GM21529 (cell line): ENCODE data around the gene ODAPH.
"Not testable (repeated sequence)": the region's sequence is repeated elsewhere in the genome, so short reads cannot be mapped to it uniquely, and the experiment has no call there.

Experiments used
- ATAC-seq: cut with Tn5 transposase; IDR thresholded peaks from one replicate; pipeline ENCODE4 v1.9.1; 2021; ENCODE audit not compliant: unreplicated experiment

ODAPH gene, protein sequence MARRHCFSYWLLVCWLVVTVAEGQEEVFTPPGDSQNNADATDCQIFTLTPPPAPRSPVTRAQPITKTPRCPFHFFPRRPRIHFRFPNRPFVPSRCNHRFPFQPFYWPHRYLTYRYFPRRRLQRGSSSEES

DNA sequence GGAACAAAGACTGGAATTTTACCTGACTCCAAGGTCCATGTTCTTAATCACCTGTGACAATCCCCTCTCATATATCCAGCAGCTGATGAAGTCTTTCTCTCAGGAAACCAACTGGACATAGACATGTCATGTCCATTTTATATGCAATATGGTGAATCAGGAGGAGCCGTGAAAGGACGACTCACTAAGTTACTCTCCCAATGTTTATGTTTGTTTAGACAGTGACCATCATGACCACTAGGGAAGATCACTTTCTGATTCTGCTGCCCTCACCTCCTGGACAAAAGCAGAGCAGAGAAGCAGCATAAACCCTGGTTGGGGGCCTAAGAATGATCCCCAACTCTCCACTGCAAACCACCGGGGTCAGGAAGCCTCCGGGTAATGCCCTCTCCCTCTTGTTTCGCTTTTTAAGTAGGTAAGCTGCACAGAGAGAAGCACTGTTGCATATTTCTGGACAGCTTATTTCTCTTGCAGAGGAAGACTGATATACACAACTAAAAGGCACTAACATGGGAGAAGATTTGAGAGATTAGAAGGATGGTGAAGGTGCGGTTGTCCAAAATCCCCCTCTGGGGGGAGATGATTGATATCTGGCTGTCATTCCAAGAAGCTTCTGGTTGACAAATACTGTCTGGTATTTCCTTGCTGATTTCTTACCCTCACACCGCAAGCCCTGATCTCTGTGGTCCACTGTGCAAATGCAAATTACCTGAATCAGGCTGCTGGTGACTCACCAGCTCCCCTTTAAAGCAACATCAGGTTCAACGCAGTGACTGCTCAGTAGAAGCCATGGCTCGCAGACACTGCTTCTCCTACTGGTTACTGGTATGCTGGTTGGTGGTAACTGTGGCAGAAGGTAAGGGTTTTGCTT, at the start of gene ODAPH:
Gene ODAPH, plus strand, starts transcription at position 773 of the 871 bp plus-strand sequence. Its CDS starts 17 bp downstream, at position 790.
- ATAC-seq = peak; percentile 99

DNA sequence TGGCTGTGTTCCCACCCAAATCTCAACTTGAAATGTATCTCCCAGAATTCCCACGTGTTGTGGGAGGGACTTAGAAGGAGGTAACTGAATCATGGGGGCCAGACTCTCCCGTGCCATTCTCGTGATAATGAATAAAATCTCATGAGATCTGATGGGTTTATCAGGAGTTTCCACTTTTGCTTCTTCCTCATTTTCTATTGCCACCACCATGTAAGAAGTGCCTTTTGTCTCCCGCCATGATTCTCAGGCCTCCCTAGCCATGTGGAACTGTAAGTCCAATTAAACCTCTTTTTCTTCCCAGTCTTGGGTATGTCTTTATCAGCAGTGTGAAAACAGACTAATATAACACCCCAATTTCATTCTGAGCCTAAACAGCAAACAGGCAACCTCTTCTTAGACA, 46.3 kb upstream of the ODAPH start:
- ATAC-seq = not testable (repeated sequence)

DNA sequence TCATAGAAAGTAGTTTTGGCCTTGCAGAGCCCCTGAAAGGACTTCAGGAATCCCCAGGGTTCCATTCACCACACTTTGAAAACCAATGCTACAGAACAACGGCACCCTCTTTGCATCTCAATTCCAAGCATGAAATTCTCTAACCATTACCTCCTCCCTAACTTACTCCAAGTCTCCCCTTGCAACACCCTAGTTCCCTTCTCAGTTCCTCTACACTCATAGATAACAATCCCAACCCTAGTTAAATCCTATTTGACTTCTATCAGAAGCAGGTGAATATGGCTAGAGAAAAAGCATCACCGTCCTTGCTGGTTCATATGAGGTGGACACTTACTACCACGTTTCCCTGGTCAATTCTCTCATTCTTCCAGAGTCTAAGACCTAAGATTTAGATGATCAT, 44.0 kb upstream of the ODAPH start:
- ATAC-seq = no peak

DNA sequence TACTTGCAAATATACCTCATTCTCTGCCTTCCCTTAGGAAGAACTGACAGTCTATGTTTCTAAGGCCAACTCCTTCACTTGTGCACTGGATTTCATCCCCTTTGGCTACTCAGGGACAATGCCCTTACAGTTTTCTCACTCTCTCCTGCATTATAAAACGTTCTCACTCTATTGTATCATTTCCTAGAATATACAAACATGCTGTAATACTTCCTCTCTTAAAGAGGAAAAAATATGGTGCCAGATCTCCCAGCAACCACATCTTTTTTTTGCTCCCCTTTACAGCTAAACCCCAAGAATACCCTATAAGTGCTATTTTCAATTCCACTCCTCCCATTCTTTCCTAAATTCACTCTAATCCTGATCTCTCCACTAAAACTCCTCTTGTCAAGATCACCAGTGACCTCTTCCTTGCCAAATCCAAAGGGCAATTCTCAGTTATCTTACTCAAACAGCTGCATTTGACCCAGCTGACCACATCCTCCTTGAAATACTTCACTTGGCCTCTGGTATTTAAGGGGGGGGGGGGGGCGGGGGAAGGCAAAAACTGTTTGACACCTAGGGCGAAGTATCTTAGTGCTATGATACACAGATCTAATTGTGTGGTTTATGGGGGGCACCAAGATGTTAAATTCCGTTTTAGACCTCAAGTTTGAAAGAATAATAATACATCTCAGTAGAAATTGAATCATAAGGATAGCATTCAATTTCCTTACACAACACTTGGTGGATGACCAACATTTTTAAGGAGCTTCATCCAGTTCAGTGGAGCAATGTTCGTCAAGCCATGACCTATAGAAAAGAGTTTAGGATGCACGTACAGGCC, 43.3 kb upstream of the ODAPH start:
- ATAC-seq = peak; percentile 13

DNA sequence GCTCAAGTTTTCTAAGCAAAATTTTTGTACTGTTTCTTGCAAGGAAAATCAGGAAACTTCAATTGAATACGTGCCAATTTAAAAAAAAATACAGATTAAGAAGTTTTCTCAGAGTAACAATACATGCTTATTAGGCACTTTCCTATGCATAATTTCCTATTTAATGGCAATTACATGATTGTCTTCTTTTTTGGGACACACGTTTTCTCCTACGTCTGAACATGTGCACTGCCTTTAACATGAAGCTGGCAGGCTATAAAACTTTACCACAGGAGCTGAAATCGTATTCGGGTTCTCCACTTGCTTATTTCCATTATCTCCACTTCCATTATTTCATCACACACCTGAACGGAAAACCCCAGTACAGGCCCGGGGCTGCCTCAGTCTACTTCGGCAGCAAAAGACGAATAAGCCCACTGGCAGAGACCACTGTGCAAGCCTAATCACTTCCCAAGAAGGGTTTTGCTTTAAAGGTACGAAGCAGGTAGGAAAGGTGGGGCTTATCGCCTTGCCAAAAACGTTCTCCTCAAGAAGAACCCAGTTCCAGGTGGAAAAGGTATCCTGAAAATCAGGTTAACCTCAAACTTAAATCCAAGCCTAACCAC, 42.2 kb upstream of the ODAPH start:
- ATAC-seq = no peak

DNA sequence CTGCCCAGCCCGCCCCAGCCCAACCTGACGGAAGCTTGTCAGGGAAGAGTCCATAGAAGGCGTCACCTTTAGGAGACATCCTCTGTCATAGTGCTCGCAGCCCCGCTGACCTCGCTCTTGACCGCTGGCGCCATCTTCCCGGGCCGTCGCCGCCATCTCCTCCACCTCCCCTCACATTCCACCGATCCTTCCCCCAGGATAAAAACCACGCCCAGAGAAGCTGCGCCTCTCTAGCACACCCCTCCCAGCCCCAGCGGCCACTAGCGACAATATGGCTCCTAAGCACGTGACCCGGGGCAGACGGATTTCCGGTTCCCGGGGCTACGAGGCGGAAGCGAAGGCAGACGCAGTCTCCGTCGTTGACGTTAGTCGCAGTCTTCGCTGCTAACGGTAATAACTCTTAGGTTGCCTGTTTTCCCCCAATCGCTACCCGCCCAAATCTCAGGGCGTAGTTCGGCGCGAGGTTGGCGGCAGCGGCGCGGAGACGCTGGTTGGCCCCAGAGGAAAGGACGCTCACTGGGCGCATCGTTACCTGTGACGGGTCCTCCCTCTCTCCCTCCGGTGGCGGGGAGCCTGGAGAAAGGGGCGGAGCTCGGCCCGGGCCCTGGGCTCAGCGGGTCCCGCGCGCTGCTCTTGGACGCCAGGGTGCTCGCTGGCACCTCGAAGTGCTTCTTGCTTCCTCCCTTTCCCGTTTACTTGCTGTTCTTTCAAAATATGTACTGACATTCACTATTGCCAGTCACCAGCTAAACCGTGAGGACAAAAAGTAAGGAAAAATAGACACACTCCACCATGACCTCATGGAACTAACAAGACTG, 41.5 kb upstream of the ODAPH start, which contains the start of the genes RCHY1 and THAP6:
Gene RCHY1, minus strand, starts transcription at position 273 of the 818 bp plus-strand sequence. Its CDS starts 117 bp downstream, at position 156.
Gene THAP6, plus strand, starts transcription at position 343 of the 818 bp plus-strand sequence. CDS start 980 bp downstream, outside the sequence.
- ATAC-seq = peak; percentile 92

DNA sequence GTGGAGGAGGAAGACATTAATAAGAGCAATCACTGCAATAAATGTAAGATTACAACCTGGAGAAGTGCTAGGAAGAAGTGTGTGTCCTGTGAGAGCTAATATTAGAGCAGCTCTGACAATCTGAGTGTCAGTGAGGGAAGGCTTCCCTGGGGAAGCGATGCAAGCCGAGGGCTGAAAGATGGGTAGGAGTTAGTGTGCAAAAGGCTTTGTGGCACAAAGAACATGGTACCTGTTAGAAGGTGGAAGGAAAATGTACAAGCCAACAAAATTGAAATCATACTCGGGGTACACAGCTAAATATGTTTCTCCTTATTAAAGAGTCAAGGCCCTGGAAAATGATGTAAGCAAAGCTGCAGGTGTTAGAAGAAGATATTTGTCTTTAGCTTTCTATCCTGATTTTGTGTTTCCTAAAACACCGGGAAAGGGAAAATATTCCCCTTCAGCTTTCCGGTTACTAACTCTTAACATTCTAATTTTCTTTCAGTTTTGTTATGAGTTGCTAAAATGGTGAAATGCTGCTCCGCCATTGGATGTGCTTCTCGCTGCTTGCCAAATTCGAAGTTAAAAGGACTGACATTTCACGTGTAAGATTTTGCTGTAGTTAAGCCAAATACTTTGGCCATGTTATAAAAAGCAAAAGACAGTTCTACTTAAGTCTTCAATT, 40.8 kb upstream of the ODAPH start:
- ATAC-seq = peak; percentile 5

DNA sequence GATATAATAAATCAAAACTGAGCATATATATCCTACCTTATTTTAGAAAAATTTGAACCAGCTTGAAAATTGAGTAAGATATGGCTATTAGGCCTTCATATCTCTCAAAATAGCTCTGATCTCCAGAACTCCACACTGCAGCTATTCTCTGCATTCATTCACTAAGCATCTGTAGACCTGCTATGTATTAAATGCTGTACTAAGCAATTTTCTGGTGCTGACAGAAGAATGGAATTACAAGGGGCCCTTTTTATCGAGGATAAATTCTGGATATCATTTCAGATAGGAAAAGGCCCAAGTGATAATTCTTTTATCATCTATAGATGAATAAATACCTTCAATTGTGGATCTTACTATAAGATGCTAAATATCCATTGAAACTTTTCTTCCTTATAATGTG, 39.7 kb upstream of the ODAPH start:
- no peak for ATAC-seq

DNA sequence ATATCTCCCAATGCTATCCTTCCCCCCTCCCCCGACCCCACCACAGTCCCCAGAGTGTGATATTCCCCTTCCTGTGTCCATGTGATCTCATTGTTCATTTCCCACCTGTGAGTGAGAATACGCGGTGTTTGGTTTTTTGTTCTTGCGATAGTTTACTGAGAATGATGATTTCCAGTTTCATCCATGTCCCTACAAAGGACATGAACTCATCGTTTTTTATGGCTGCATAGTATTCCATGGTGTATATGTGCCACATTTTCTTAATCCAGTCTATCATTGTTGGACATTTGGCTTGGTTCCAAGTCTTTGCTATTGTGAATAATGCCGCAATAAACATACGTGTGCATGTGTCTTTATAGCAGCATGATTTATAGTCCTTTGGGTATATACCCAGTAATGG, 36.4 kb upstream of the ODAPH start:
- ATAC-seq = not testable (repeated sequence)

DNA sequence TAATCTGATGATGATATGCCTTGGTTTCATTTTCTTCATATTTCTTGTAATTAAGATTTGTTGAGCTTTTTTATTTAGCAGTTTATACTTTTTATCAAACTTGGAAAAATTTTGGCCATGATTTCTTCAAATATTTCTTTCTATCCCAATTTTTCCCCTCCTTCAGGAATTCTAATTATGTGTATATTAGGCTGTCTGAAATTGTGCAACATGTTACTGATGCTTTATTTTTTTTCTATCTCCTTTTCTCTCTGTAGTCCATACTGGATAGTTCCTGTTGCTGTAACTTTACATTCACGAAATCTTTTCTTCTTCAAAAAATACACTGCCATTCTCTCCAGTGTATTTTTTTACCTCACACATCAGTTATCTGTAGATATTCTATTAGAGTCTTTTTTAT, 30.8 kb upstream of the ODAPH start:
- ATAC-seq = no peak

DNA sequence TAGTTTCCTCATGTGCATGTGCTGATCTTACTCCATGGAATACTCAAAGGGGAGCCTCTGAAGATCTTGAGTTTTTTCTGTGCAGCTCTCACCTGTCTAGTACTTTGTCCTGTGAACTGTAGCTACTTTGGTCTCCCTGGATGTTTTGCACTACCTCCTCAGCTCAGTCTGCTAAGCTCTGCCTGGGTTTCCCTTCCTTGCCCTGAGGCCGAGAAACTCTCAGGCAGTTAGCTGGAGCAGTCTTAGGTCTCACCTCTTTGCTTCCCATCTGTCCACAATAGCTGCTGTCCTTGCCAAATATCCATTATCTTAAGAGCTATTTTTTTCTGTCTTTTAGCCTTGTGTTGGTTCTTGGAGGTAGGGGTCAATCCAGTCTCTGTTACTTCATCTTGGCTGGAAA, 30.0 kb upstream of the ODAPH start:
- no peak for ATAC-seq

DNA sequence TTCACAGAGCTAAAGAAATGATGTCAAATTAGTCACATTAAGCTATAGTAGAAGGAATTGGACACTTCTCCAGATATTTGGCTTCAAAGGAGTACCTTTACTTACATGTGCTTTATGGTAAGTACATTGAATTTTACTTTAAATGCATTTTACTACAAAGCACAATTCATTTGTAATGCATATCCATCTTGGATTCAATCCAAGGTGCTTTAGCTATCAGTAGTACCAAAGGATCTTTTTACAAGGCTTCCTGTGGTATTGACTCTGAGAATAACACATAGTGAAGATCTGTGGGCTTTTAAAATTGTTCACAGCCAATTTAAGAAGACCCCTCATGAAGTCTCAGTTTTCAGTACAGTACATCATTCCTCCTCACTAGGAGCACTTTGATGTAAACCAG, 28.4 kb upstream of the ODAPH start:
- ATAC-seq = no peak

DNA sequence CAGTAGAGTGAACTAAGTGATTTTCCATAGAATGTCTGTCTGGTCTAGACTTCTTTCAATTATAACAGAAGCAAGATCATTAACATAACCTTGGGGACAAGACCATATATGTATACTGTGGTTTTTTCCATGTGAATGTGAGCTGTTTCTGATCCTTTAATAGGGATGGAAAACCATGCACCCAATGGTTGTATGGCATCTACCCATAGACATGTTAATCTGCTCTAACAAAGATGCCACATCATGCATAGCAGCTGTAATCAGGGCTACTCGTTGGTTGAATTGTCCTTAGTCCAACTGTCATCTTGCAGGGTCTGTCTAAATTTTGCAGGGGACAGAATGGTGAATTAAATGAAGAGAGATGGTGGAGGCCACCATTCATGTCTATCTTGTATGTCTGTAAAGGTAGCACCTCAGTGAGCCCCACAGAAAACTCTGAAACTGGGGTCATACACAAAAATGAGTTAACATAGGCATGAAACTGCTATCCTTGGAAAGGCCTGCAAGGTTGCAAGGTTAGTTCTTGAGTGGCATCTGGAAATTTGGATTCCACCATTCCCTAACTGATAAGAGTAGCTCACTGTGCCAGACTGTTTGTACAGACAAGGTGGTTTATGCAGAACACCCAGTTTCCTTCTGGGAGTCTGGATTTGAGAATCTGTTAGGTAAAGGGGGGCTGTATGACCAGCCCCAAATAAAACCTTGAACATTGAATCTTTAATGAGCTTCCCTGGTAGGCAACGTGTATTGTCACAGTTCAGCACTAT, 25.1 kb upstream of the ODAPH start:
- no peak for ATAC-seq

DNA sequence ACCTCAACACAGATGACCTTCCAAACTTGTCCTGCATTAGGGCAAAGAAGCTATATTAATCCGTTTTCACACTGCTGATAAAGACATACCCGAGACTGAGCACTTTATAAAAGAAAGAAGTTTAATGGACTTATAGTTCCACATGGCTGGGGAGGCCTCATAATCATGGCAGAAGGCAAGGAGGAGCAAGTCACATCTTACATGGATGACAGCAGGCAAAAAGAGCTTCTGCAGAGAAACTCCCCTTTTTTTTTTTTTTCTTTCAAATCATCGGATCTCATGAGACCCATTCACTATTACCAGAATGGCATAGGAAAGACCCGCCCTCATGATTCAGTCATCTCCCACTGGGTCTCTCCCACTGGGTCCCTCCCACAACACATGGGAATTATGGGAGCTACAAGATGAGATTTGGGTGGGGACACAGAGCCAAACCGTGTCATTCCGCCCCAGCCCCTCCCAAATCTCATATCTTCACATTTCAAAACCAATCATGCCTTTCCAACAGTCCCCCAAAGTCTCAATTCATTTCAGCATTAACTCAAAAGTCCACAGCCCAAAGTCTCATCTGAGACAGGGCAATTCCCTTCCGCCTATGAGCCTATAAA, 24.2 kb upstream of the ODAPH start:
- ATAC-seq = not testable (repeated sequence)

DNA sequence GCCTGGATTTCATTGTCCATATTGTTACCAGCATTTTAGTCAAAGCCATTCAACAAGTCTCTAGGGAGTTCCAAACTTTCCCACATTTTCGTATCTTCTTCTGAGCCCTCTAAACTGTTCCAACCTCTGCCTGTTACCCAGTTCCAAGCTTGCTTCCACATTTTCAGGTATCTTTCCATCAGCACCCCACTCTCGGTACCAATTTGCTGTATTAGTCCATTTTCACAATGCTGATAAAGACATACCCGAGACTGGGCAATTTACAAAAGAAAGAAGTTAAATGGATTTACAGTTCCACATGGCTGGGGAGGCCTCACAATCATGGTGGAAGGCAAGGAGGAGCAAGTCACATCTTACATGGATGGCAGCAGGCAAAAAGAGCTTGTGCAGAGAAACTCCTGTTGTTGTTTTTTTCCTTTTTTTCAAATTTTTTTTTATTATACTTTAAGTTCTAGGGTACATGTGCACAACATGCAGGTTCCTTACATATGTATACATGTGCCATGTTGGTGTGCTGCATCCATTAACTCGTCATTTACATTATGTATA, 22.5 kb upstream of the ODAPH start:
- ATAC-seq = not testable (repeated sequence)

DNA sequence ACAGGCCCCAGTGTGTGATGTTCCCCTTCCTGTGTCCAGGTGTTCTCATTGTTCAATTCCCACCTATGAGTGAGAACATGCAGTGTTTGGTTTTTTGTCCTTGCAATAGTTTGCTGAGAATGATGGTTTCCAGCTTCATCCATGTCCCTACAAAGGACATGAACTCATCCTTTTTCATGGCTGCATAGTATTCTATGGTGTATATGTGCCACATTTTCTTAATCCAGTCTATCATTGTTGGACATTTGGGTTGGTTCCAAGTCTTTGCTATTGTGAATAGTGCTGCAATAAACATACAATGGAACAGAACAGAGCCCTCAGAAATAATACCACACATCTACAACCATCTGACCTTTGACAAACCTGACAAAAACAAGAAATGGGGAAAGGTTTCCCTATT, 21.9 kb upstream of the ODAPH start:
- not testable (repeated sequence) for ATAC-seq

DNA sequence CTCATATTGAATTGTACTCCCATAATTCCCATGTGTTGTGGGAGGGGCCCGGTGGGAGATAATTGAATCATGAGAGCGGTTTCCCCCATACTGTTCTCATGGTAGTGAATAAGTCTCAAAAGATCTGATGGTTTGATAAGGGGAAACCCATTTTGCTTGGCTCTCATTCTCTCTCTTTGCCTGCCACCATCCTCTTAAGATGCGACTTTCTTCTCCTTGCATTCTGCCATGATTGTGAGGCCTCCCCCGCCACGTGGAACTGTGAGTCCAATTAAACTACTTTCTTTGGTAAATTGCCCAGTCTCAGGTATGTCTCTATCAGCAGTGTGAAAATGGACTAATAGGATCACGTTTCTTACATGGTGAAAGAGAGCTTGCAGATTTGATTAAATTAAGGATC, 18.6 kb upstream of the ODAPH start:
- not testable (repeated sequence) for ATAC-seq

DNA sequence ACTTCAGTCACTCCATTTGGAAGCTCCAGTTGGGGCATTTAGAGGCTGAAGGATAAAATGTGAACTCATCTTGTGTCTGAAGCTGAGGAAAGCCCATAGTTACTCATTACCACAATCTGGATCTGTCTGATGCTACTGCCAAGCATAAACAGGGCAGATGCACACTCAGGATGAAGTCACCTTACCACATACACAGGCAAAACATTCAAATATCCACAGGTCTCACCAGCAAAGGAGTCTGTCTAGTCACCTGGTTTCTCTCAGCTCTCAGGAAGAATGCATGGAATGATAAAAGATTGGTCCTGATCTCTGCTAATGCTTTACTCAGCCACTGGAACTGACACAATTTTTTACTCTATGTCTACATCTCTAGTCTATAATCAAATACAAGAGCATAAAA, 13.0 kb upstream of the ODAPH start:
- no peak for ATAC-seq
